ENCODE results near the gene HYAL3. TPM values are rescaled to one million over a fixed set of nuclear protein-coding genes. Genes with fewer than 3 reads are reported as not detected.

HYAL3 gene
- total RNA-seq, 1 donor from 2014 or later: 8.1 TPM

GRCh38 chr3:50278880-50279224, 20.4 kb downstream of the HYAL3 start, which contains the start of gene LSMEM2:
Gene LSMEM2, plus strand, starts transcription at chr3:50279087. Its CDS starts 27 bp downstream, at chr3:50279114.
- Histone ChIP-seq H3K36me3 (no peaks in the 10 kb centered on the region), H3K9me3 (no peaks in the 10 kb centered on the region), H3K4me1 (peaks cover 10% of the 10 kb centered on the region), H3K27me3 (no peaks in the 10 kb centered on the region), H3K27ac (no peak within 1 kb of the TSS), H3K4me3 (no peak within 1 kb of the TSS)
- DNase-seq (ENCODE audit: extremely low spot score in 2 of 2): no peak
- TF ChIP-seq CTCF (IDR thresholded peaks at IDR 0.05) (no peak), POLR2AphosphoS5 (IDR thresholded peaks at IDR 0.05; ENCODE audit: insufficient read depth in 1 of 2, low read depth in 1 of 2) (no peak), POLR2A (IDR thresholded peaks at IDR 0.05) (no peak)
- intact Hi-C loops (cut with DNase I): loop anchor here (10.0 kb wide), 1 partner anchor 154 kb away; no protein-coding TSS in a partner anchor

DNA sequence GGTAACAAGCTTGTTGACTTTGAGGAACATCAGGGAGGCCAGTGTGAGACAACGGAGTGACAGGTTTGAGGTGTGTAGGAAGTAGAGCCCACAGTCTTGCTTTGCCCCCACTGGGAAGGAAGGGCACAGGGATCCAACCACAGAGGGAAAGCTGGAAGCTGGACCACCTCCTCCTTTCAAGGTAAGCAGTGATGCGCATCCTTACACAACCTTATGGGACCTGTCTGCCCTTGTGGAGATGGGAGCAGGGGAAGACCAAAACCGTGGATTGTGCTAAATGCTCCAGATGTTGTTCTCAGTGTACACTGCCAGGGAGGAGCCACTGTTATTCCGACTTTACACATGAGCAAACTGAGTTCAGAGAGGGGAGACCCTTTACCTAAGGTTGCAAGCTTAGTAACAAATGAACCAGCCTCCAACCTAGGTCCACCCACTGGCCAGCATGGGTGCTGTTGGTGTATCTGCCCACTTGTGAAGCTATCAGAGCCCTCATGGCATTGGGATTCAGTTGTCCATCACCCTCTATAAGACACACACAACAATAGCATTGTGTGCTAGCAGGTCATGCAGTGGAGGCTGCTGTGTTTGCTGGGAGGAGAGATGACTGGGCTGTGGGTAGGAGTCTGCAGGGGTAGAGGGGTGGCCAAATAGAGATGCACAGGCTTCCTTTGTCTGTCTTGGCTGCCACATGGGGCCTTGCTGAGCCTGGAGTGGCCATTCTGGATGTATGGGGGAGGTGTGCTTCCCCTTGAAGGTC, 20.9 kb downstream of the HYAL3 start:
- H3K27me3 ChIP-seq: no peaks in the 10 kb centered on the region
- TF ChIP-seq CTCF (IDR thresholded peaks at IDR 0.05) (no peak), POLR2A (IDR thresholded peaks at IDR 0.05) (no peak), POLR2AphosphoS5 (IDR thresholded peaks at IDR 0.05; ENCODE audit: insufficient read depth in 1 of 2, low read depth in 1 of 2) (no peak)
- H3K4me3 ChIP-seq: no peak overlapping the region
- no peak for DNase-seq (ENCODE audit: extremely low spot score in 2 of 2)
- H3K9me3 ChIP-seq: no peaks in the 10 kb centered on the region
- peaks cover 15% of the 10 kb centered on the region for H3K4me1 ChIP-seq
- intact Hi-C loops (cut with DNase I): loop anchor here (10.0 kb wide), 1 partner anchor 154 kb away; no protein-coding TSS in a partner anchor
- H3K27ac ChIP-seq: no peak overlapping the region
- no peaks in the 10 kb centered on the region for H3K36me3 ChIP-seq

DNA sequence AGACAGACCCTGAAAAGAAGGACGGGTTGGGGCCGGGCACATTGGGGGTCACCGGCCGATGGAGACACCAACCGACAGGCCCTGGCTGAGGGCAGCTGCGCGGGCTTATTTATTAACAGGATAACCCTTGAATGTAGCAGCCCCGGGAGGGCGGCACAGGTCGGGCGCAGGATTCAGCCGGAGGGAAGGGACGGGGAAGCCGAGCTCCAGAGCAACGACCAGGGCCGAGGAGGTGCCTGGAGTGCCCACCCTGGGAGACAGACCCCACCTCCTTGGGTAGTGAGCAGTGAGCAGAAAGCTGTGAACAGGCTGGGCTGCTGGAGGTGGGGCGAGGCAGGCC, 22.5 kb downstream of the HYAL3 start:
- peaks cover 30% of the 10 kb centered on the region for H3K4me1 ChIP-seq
- DNase-seq (ENCODE audit: extremely low spot score in 2 of 2): no peak
- H3K27ac ChIP-seq: no peak overlapping the region
- no peak overlapping the region for H3K4me3 ChIP-seq
- H3K9me3 ChIP-seq: no peaks in the 10 kb centered on the region
- no peaks in the 10 kb centered on the region for H3K27me3 ChIP-seq
- no peaks in the 10 kb centered on the region for H3K36me3 ChIP-seq
- TF ChIP-seq POLR2AphosphoS5 (IDR thresholded peaks at IDR 0.05; ENCODE audit: insufficient read depth in 1 of 2, low read depth in 1 of 2): no peak
- TF ChIP-seq CTCF (IDR thresholded peaks at IDR 0.05): no peak
- no peak for TF ChIP-seq POLR2A (IDR thresholded peaks at IDR 0.05)
- intact Hi-C loops (cut with DNase I): loop anchor here (10.0 kb wide), 1 partner anchor 152 kb away; no protein-coding TSS in a partner anchor

- Histone ChIP-seq H3K4me1 (peaks cover 35% of the 10 kb centered on the region), H3K9me3 (no peaks in the 10 kb centered on the region), H3K36me3 (no peaks in the 10 kb centered on the region), H3K4me3 (no peak overlapping the region), H3K27ac (no peak overlapping the region), H3K27me3 (no peaks in the 10 kb centered on the region)
- intact Hi-C loops (cut with DNase I): loop anchor here (10.0 kb wide), 1 partner anchor 151 kb away; no protein-coding TSS in a partner anchor
- DNase-seq (ENCODE audit: extremely low spot score in 2 of 2): no peak
- no peak for TF ChIP-seq POLR2A (IDR thresholded peaks at IDR 0.05)
- no peak for TF ChIP-seq POLR2AphosphoS5 (IDR thresholded peaks at IDR 0.05; ENCODE audit: insufficient read depth in 1 of 2, low read depth in 1 of 2)
- no peak for TF ChIP-seq CTCF (IDR thresholded peaks at IDR 0.05)
These were observed 23.0 kb downstream of the HYAL3 start for GRCh38 chr3:50275996-50276761.

Measured in vagina (tissue), 2 donors.